ENCODE data around the gene U2AF2.

The U2AF2 gene

GRCh38 chr19:55621673-55622231, 33.1 kb upstream of the U2AF2 start:
- no peak for DNase-seq (ENCODE audit: low read depth)

- DNase-seq (ENCODE audit: low read depth): no peak
Measured at GRCh38 chr19:55622242-55622969, 32.4 kb upstream of the U2AF2 start.

- DNase-seq (ENCODE audit: low read depth): no peak
Measured at GRCh38 chr19:55623130-55623529, 31.7 kb upstream of the U2AF2 start.

GRCh38 chr19:55623561-55623960, 31.3 kb upstream of the U2AF2 start:
- no peak for DNase-seq (ENCODE audit: low read depth)

- DNase-seq (ENCODE audit: low read depth): peak; percentile 98
Measured at GRCh38 chr19:55624109-55625003, 30.5 kb upstream of the U2AF2 start, which contains the start of gene ZNF784. Gene ZNF784 (minus strand): TSS chr19:55624566. CDS start chr19:55624561, 5 bp downstream.

GRCh38 chr19:55625004-55625326, 29.9 kb upstream of the U2AF2 start:
- DNase-seq (ENCODE audit: low read depth): no peak

GRCh38 chr19:55626350-55626749, 28.5 kb upstream of the U2AF2 start:
- no peak for DNase-seq (ENCODE audit: low read depth)

GRCh38 chr19:55632463-55632834, 22.4 kb upstream of the U2AF2 start:
- DNase-seq (ENCODE audit: low read depth): peak; percentile 83

- no peak for DNase-seq (ENCODE audit: low read depth)
Measured at GRCh38 chr19:55633861-55634260, 21.0 kb upstream of the U2AF2 start.

- DNase-seq (ENCODE audit: low read depth): no peak
Measured at GRCh38 chr19:55635334-55635717, 19.5 kb upstream of the U2AF2 start.

GRCh38 chr19:55635856-55636440, 18.9 kb upstream of the U2AF2 start:
- no peak for DNase-seq (ENCODE audit: low read depth)

GRCh38 chr19:55636723-55637122, 18.1 kb upstream of the U2AF2 start:
- DNase-seq (ENCODE audit: low read depth): no peak

GRCh38 chr19:55637534-55637933, 17.3 kb upstream of the U2AF2 start:
- no peak for DNase-seq (ENCODE audit: low read depth)

- DNase-seq (ENCODE audit: low read depth): no peak
Measured at GRCh38 chr19:55638864-55639359, 15.9 kb upstream of the U2AF2 start.

- peak; percentile 60 for DNase-seq (ENCODE audit: low read depth)
Measured at GRCh38 chr19:55640043-55640576, 14.7 kb upstream of the U2AF2 start.

- no peak for DNase-seq (ENCODE audit: low read depth)
Measured at GRCh38 chr19:55640577-55641425, 14.0 kb upstream of the U2AF2 start, which contains the start of gene ZNF580. Gene ZNF580 (plus strand): TSS chr19:55641002. CDS start chr19:55642509, 1,507 bp downstream.

- DNase-seq (ENCODE audit: low read depth): no peak
Measured at GRCh38 chr19:55641426-55642152, 13.2 kb upstream of the U2AF2 start.

GRCh38 chr19:55642153-55643002, 12.5 kb upstream of the U2AF2 start:
- no peak for DNase-seq (ENCODE audit: low read depth)

All from activated T-cell treated with anti-CD3 and anti-CD28 coated beads for 1 hour (primary cell).